Measurements from ENCODE around the gene LDB1.
A peak's percentile ranks its signal among the peaks of the same experiment; 100 is the strongest.

LDB1 gene

DNA sequence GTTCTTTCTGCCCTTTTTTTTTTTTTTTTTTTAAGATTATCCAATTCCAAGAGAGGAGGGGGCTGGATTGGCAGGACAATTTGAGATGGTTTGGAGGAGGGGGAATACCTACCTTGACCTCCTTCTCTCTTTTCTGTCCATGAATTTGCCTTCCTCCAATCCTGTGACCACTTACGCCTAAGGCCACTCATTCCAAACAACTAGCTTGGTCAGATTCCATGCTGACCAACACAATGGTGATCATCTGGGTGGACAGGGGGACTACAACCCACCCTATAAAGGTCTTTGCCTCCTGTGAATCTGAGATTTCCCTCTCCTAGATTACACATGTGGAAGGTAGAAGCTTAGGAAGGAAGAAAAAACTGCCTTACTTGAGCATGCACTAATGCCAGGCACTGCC lies 2.3 kb upstream of the LDB1 start:
- Histone ChIP-seq H3K27me3 (replicated peaks) (no peaks in the 10 kb centered on the region), H3K36me3 (replicated peaks) (no peaks in the 10 kb centered on the region), H3K27ac (no peak overlapping the region), H3K4me3 (ENCODE audit: low read depth, low read length) (no peak overlapping the region)
- no peak for TF ChIP-seq CTCF (IDR thresholded peaks at IDR 0.05; ENCODE audit: low read depth, low read length, missing control alignments)
- in situ Hi-C loops (cut with HindIII; ENCODE audit: low pct_ligation_motif_present, low sequenced_read_pairs), result no loop called here
- DNase-seq, result no peak

DNA sequence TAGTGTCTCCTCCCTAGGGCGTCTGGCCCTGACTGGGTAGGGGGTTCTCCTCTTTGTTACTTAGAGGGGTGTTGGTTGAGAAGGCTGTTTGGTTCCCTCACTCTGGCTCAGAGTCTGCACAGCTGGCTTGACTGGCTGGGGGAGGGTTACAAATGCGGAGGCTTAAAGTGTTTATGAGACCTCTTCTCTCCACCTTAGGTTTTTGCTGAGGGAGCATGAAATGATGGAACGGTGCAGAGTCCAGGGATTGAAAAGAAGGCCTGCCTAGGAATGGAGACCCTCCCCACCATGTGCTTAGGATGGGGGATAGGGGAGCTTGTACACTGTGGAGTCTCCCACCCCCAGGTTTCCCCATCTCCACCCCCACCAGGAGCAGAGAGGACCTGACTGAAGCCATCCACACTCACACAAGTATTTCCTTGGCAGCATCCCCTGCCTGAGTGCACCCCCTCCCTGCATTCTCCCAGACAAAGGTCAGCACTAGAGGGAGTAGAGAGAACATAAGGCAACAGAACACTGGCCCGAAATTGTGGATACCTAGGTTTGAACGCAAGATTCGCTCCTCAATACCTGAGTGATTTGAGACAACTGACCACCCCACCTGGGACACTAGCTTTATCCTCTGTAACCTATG lies 1.7 kb upstream of the LDB1 start:
- no peak overlapping the region for H3K4me3 ChIP-seq (ENCODE audit: low read depth, low read length)
- in situ Hi-C loops (cut with HindIII; ENCODE audit: low pct_ligation_motif_present, low sequenced_read_pairs), result no loop called here
- H3K27ac ChIP-seq, result no peak overlapping the region

GRCh38 chr10:102120991-102121738 lies 997 bp upstream of the LDB1 start:
- TF ChIP-seq CTCF (IDR thresholded peaks at IDR 0.05; ENCODE audit: low read depth, low read length, missing control alignments), result no peak
- DNase-seq, result no peak
- H3K4me3 ChIP-seq (ENCODE audit: low read depth, low read length), result peak overlapping the region; percentile 83
- no peaks in the 10 kb centered on the region for H3K36me3 ChIP-seq (replicated peaks)
- in situ Hi-C loops (cut with HindIII; ENCODE audit: low pct_ligation_motif_present, low sequenced_read_pairs), result no loop called here
- no peak overlapping the region for H3K27ac ChIP-seq
- H3K27me3 ChIP-seq (replicated peaks), result no peaks in the 10 kb centered on the region

More for the DNA sequence above, 1.7 kb upstream of the LDB1 start:
- Histone ChIP-seq H3K36me3 (replicated peaks) (no peaks in the 10 kb centered on the region), H3K27me3 (replicated peaks) (no peaks in the 10 kb centered on the region)
- peak; percentile 45 for TF ChIP-seq CTCF (IDR thresholded peaks at IDR 0.05; ENCODE audit: low read depth, low read length, missing control alignments)
- no peak for DNase-seq

DNA sequence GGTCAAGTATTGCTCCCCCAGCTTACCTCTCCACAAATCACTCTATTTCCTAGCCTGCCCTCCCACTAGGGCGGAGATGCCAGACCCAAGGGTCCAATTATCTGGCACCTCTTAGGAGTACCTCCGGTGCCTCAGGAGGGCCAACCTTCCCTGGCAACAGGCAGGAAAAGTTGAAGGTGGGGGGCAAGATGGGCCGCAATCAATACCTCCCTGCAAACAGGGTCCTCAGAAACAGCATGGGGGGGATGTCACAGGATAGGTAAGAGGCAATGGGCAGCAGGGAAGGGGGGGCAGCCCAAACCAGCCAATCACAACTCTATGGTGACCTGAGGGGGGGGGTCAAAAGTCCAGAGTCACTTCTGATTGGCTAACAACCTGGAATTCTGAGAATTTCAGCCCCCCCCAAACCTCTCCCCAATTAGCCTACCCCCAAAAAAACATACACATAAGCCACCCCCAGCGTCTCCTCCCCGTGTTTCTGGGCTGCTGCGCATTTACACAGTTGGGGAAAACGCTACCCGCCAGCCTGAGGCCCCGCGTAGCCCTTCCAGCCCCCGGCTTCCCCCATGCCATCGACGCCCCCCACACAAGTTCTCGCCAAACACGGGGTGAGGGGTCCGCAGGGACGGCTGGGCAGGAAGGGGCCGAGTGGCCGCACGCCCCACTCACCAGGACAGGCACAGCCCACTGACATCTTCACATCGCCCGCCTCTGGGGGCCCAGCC lies 589 bp downstream of the LDB1 start:
- peak overlapping the region; percentile 43 for H3K27ac ChIP-seq
- no peaks in the 10 kb centered on the region for H3K36me3 ChIP-seq (replicated peaks)
- in situ Hi-C loops (cut with HindIII; ENCODE audit: low pct_ligation_motif_present, low sequenced_read_pairs), result no loop called here
- H3K27me3 ChIP-seq (replicated peaks), result no peaks in the 10 kb centered on the region
- no peak for TF ChIP-seq CTCF (IDR thresholded peaks at IDR 0.05; ENCODE audit: low read depth, low read length, missing control alignments)
- peak; percentile 48 for DNase-seq
- peak overlapping the region; percentile 83 for H3K4me3 ChIP-seq (ENCODE audit: low read depth, low read length)

DNA sequence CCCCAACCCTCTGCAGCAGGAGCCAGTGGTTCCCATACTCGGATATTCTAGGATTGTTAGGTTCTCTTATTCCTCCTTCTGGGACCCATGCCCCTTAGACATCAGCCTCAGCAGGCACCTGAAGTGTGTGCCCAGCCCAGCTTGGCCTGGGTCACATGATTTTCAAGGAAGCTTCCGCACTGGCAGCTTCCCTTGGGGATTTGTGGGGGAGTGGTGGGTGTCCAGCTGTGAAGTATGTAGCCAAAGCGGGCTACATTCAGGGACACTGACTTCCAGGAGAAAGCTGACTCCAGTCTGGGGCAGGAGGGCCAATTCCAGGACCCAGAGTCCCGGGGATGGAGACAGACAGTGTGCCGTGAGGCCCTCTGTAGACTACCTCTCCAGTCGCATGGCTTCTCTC lies 1.3 kb downstream of the LDB1 start:
- H3K27ac ChIP-seq, result no peak overlapping the region
- H3K27me3 ChIP-seq (replicated peaks), result no peaks in the 10 kb centered on the region
- DNase-seq, result no peak
- TF ChIP-seq CTCF (IDR thresholded peaks at IDR 0.05; ENCODE audit: low read depth, low read length, missing control alignments), result no peak
- H3K36me3 ChIP-seq (replicated peaks), result no peaks in the 10 kb centered on the region
- in situ Hi-C loops (cut with HindIII; ENCODE audit: low pct_ligation_motif_present, low sequenced_read_pairs), result no loop called here
- peak overlapping the region; percentile 83 for H3K4me3 ChIP-seq (ENCODE audit: low read depth, low read length)

Data from brain microvascular endothelial cell (primary cell).